IPS-18a (cell line): ENCODE data around the gene STIL.

Experiments
- H3K27ac ChIP-seq: one replicate; pipeline ENCODE4 v1.5.1; 2013; ENCODE audit warnings: low read length
- H3K27me3 ChIP-seq: one replicate; pipeline ENCODE4 v1.6.1; 2013; ENCODE audit warnings: mild to moderate bottlenecking, low read length; ENCODE audit not compliant: control insufficient read depth, insufficient read depth
- H3K36me3 ChIP-seq: one replicate; pipeline ENCODE4 v1.6.1; 2013; ENCODE audit warnings: low read depth, low read length; ENCODE audit not compliant: control insufficient read depth
- H3K4me1 ChIP-seq: one replicate; pipeline ENCODE4 v1.6.1; 2013; ENCODE audit warnings: low read depth, low read length; ENCODE audit not compliant: control insufficient read depth
- H3K4me3 ChIP-seq: one replicate; pipeline ENCODE4 v1.5.1; 2013; ENCODE audit warnings: low read length
- H3K9ac ChIP-seq: one replicate; pipeline ENCODE4 v1.6.1; 2013; ENCODE audit warnings: mild to moderate bottlenecking, low read length, moderate library complexity
- H3K9me3 ChIP-seq: one replicate; pipeline ENCODE4 v1.6.1; 2013; ENCODE audit warnings: low read depth, low read length; ENCODE audit not compliant: control insufficient read depth

STIL gene

GRCh38 chr1:47232187-47232874 is 81.6 kb downstream of the STIL start, which contains the start of gene TAL1:
Gene TAL1, minus strand, starts transcription at chr1:47232225. Its CDS starts 6,337 bp downstream, at chr1:47225888.
- peaks cover 45% of the 10 kb centered on the region for H3K4me1 ChIP-seq
- no peaks in the 10 kb centered on the region for H3K36me3 ChIP-seq
- H3K9me3 ChIP-seq = no peaks in the 10 kb centered on the region
- H3K27ac ChIP-seq = no peak within 1 kb of the TSS
- no peak within 1 kb of the TSS for H3K9ac ChIP-seq
- peak within 1 kb of the TSS; percentile 49 for H3K4me3 ChIP-seq
- H3K27me3 ChIP-seq = peaks cover 98% of the 10 kb centered on the region

DNA sequence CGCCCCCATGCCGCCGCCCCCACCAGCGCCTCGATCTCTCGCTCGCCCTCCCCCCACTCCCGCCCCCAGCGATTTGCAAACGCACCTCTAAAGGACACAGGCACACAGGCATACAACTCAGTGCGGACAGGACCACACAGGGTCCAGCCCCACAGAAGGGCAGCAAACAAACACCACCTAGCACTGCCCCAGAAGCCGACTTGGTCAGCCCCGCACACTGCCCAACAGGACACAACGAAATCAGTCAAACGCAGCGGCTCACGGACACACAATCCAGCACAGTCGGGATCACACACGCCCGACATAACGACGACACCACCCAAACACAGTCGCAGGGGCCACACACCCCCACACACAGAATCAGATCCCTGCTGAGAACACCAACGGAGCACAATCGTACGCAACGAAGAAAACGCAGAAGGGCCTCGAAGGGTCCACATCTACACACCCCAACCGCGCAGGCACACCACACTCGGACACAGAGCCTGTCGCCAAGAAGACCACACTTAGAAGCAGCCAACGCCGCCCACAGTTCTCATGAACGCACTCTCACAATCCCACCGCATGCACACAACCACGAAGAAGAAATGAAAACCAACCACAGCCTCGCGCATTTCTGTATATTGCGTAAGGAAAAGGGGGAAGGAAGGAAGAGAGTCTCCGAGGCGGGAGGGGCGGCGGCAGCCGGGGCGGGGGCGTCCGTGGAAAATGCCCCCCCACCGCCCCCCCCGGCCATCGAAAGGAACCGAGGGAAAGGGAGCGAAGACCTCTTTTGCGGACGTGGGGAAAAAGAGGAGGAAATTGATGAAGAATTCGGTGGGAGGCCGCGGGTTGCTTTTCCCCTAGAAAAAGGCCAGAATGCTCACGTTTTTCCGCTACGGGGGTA is 82.4 kb downstream of the STIL start:
- Histone ChIP-seq H3K4me3 (peak overlapping the region; percentile 49), H3K36me3 (no peaks in the 10 kb centered on the region), H3K27me3 (peaks cover 100% of the 10 kb centered on the region), H3K9me3 (no peaks in the 10 kb centered on the region), H3K4me1 (peaks cover 48% of the 10 kb centered on the region), H3K27ac (no peak overlapping the region), H3K9ac (no peak overlapping the region)

DNA sequence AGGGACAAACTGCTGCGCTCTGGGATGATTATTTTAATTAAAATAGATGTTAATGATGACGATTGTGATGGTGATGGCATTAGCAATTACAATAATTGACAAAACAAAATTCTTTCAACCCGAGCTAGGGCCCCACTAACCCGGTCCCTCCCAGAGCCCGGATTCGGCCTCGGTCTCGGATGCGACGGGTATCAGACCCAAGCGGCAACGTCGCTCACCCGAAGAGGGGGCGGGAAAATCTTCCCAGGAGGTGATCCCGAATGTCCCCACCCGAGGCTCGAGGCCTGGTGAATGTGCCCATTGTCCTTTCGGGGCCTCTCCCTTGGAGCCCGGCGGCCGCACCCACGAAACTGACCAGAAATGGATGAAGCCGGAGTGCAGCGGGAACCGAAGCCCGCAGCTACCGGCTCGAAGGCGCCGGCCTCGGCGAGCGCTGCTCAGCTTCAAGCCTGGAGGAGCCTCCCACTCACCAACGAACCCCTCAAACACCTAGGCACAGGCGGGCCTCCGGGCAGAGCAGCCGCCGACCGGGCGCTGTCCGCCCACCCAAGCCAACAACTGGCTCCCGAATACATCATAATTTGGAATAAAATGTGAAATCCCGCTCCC is 83.2 kb downstream of the STIL start:
- peaks cover 100% of the 10 kb centered on the region for H3K27me3 ChIP-seq
- peak overlapping the region; percentile 39 for H3K4me3 ChIP-seq
- H3K4me1 ChIP-seq = peaks cover 52% of the 10 kb centered on the region
- no peaks in the 10 kb centered on the region for H3K9me3 ChIP-seq
- no peaks in the 10 kb centered on the region for H3K36me3 ChIP-seq
- H3K27ac ChIP-seq = no peak overlapping the region
- H3K9ac ChIP-seq = no peak overlapping the region

DNA sequence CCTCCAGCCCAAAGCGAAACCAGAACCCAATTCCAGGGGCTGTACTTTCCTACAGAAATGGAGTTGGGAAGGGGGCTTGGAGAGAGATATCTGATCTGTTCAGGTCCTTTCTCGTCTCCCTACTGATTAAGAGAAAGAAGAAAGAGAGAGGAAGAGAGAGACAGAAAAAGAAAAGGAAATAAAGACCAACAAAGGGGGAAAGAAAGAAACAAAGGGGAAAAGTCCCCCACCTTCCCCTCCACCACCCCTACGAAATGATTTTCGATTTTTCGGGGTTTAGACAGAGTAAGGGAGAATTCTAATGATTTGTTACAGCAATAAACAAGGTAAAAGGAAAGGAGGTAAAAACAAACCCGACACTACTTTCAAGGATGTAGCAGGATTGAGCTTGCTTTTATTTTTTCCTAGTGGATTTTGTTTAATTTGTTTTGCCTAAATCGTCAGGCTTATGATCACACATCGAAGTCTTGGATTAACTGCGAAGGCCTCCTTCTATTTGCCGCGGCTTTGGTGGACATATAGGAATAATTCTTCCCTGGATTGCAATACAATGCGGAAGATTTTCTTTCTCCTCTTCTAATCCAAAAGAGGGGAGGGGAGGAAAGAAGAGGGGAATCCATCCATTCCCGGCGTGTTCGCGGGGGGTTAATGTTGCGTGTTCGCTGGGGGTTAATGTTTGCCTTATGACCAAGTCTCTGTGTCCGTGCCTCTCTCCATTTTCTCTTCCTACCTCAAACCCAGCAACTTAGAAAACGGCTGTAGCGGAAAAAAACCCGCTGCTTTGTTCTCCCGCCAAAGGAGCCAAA is 83.9 kb downstream of the STIL start:
- H3K9ac ChIP-seq = no peak overlapping the region

DNA sequence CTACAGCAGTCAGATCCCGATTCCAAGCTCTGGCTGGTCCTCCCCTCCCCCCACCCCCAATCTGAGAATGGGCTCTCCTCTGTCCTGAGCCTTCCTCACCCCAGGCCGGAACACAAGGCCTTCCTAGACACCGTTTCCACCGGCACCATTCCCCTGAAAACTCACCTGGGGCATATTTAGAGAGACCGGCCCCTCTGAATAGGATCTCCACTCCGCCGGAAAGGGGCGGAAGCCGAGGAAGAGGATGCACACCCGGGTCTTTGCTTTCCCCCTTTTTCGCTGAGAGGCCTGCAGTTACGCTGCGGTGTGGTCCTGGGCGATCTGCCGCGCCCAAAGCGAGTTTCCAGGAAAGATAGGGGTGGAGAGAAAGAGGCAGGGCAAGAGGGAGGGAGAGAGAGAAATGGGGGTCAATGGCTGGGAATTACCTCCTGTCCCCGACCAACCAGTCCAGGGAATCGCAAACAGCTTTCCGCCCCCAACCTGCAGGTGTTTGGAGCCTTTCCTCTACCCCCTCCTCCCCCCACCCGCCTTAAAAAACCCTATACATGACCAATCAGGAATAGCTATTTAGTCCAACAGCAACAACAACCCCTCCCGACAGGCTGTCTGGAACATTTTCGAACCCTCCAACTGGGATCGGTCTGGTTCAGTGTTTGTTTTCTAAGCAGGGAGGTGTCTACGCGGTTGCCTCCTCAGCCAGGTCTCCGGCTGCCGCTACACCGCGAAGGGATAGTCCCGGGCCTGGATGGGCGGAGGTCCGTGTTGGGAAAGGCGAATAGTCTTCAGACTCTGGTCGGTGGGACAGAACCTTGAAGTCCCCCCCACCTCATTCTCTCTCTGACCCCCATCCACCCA is 84.7 kb downstream of the STIL start:
- peak overlapping the region; percentile 49 for H3K4me3 ChIP-seq
- no peak overlapping the region for H3K27ac ChIP-seq
- H3K36me3 ChIP-seq = no peaks in the 10 kb centered on the region
- peaks cover 46% of the 10 kb centered on the region for H3K4me1 ChIP-seq
- no peaks in the 10 kb centered on the region for H3K9me3 ChIP-seq
- H3K27me3 ChIP-seq = peaks cover 100% of the 10 kb centered on the region
- H3K9ac ChIP-seq = no peak overlapping the region

More for the DNA sequence above, 83.9 kb downstream of the STIL start:
- Histone ChIP-seq H3K9me3 (no peaks in the 10 kb centered on the region), H3K27ac (no peak overlapping the region), H3K4me1 (peaks cover 49% of the 10 kb centered on the region), H3K4me3 (peak overlapping the region; percentile 49), H3K36me3 (no peaks in the 10 kb centered on the region), H3K27me3 (peaks cover 100% of the 10 kb centered on the region)

- Histone ChIP-seq H3K9ac (no peak overlapping the region), H3K36me3 (no peaks in the 10 kb centered on the region), H3K4me1 (peaks cover 52% of the 10 kb centered on the region), H3K4me3 (peak overlapping the region; percentile 49), H3K27me3 (peaks cover 100% of the 10 kb centered on the region), H3K27ac (no peak overlapping the region), H3K9me3 (no peaks in the 10 kb centered on the region)
These were observed 85.3 kb downstream of the STIL start for GRCh38 chr1:47228644-47229030.

DNA sequence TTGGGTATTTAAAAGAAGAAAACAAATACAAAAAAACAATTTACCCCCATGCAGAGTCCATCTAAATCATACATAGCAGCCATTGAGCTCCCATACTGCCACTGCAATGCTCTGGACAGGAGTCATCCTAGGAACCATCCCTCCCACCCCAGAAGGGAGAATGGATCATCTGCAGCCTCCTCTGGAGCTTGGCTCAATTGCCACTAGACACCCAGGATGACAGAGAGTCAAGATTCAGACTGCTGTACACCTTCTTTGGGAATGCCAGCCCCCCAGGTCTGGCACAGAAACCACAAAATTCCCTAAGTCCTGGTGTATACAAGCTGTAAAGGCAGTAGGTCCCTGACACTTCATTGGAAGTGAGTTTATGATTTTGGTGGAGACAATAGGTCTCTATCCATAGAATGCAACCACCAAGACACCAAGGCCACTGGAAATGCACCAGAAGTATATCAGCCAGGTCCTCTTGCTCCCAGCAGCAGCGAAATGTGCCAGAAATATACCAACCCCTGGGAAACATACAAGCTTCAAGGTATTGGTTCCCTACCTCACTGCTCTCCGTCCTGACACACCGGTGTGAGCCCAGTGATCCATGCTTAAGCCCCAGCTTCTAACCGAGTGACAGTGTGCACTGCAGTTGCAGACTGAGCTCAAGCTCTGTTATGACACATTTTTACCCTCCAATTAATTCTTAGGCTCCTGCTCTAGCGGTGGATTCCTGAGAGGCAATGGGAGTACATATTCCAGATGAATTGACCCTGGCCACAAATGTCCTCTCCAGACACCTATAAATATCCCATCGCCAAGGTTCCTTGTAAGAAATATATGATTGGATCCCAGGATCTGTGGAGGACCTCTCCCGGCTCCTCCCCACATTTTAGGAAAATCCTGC is 86.4 kb downstream of the STIL start:
- H3K36me3 ChIP-seq = no peaks in the 10 kb centered on the region
- H3K4me3 ChIP-seq = no peak overlapping the region
- H3K27me3 ChIP-seq = peaks cover 100% of the 10 kb centered on the region
- no peaks in the 10 kb centered on the region for H3K9me3 ChIP-seq
- H3K9ac ChIP-seq = no peak overlapping the region
- H3K27ac ChIP-seq = no peak overlapping the region
- H3K4me1 ChIP-seq = peaks cover 51% of the 10 kb centered on the region

- Histone ChIP-seq H3K9me3 (no peaks in the 10 kb centered on the region), H3K36me3 (no peaks in the 10 kb centered on the region), H3K4me3 (no peak overlapping the region), H3K27ac (no peak overlapping the region), H3K4me1 (peaks cover 49% of the 10 kb centered on the region), H3K9ac (no peak overlapping the region), H3K27me3 (peaks cover 100% of the 10 kb centered on the region)
These were observed 87.1 kb downstream of the STIL start for GRCh38 chr1:47226839-47227215.

- Histone ChIP-seq H3K27ac (no peak overlapping the region), H3K36me3 (no peaks in the 10 kb centered on the region), H3K9ac (no peak overlapping the region), H3K4me3 (peak overlapping the region; percentile 31), H3K4me1 (peaks cover 45% of the 10 kb centered on the region), H3K27me3 (peaks cover 100% of the 10 kb centered on the region), H3K9me3 (no peaks in the 10 kb centered on the region)
These were observed 87.7 kb downstream of the STIL start for GRCh38 chr1:47226121-47226838.
